PC-9 (cell line): Measurements from ENCODE around the gene ADIPOR2. TPM values are rescaled to one million over a fixed set of nuclear protein-coding genes. Genes with fewer than 3 reads are reported as not detected.

ENCODE experiments used
- BruUV-seq: library from RNA; stranded (reverse); fragments of 400-500 nt; replicated peaks from 2 replicates; lab custom pipeline; 2021; lab: Mats Ljungman, UMichigan
- CTCF ChIA-PET: fragments of 300-600 bp; sonication (Branson Sonifier 250); formaldehyde crosslinking; loops from one replicate; lab custom pipeline; 2022; ENCODE audit warnings: antibody characterized with exemption; lab: Charles Lee
- POLR2A ChIA-PET: fragments of 300-600 bp; sonication (Branson Sonifier 250); formaldehyde crosslinking; loops from one replicate; lab custom pipeline; 2022; ENCODE audit warnings: antibody characterized with exemption; ENCODE audit not compliant: unreplicated experiment; lab: Charles Lee
- DNase-seq, 2 experiments: peaks; one replicate each; pipeline versions ENCODE4 v3.0.0 to v3.0.0-alpha.2; 2015 to 2022; ENCODE audit warnings: mixed read lengths in 1 of 2
- H2AFZ ChIP-seq: fragments of 200-600 bp; sonication (generic); 2 replicates; pipeline ENCODE4 v1.8.1; 2017; ENCODE audit warnings: antibody characterized with exemption
- H3F3A ChIP-seq: fragments of 200-600 bp; sonication (generic); 2 replicates; pipeline ENCODE4 v1.8.1; 2017; ENCODE audit warnings: antibody characterized with exemption, mild to moderate bottlenecking, low read depth; ENCODE audit not compliant: insufficient read depth
- H3K27ac ChIP-seq: fragments of 200-600 bp; sonication (generic); 2 replicates; pipeline ENCODE4 v1.6.1; 2016; ENCODE audit warnings: mixed run types
- H3K27me3 ChIP-seq: fragments of 200-600 bp; sonication (generic); 2 replicates; pipeline ENCODE4 v1.6.1; 2016; ENCODE audit warnings: low read depth, mixed run types; ENCODE audit not compliant: insufficient read depth
- H3K36me3 ChIP-seq: fragments of 200-600 bp; sonication (generic); 2 replicates; pipeline ENCODE4 v1.6.1; 2016; ENCODE audit warnings: low read depth, mixed run types
- H3K4me1 ChIP-seq: fragments of 200-600 bp; sonication (generic); replicated peaks from 2 replicates; pipeline ENCODE4 v1.6.1; 2016; ENCODE audit warnings: mixed run types; ENCODE audit not compliant: insufficient read depth
- H3K4me2 ChIP-seq: fragments of 200-600 bp; sonication (generic); 2 replicates; pipeline ENCODE4 v1.6.1; 2017; ENCODE audit warnings: mixed run types
- H3K4me3 ChIP-seq: fragments of 200-600 bp; sonication (generic); 2 replicates; pipeline ENCODE4 v1.6.1; 2016; ENCODE audit warnings: mixed run types
- H3K79me2 ChIP-seq: fragments of 200-600 bp; sonication (generic); 2 replicates; pipeline ENCODE4 v1.6.1; 2017; ENCODE audit warnings: low read depth, mixed run types
- H3K9me2 ChIP-seq: fragments of 200-600 bp; sonication (generic); 2 replicates; pipeline ENCODE4 v1.8.1; 2017; ENCODE audit warnings: mild to moderate bottlenecking; ENCODE audit not compliant: insufficient read depth
- H3K9me3 ChIP-seq: fragments of 200-600 bp; sonication (generic); 2 replicates; pipeline ENCODE4 v1.8.1; 2016; ENCODE audit warnings: low read depth; ENCODE audit not compliant: insufficient read depth
- H4K20me1 ChIP-seq: fragments of 200-600 bp; sonication (generic); 2 replicates; pipeline ENCODE4 v1.8.1; 2017; ENCODE audit not compliant: insufficient read depth
- EZH2 ChIP-seq: fragments of 200-600 bp; sonication (generic); IDR thresholded peaks from 2 replicates; pipeline ENCODE4 v1.8.0; 2017; ENCODE audit warnings: antibody characterized with exemption, low read depth
- intact Hi-C: fragments of 100-400 bp; cut with micrococcal nuclease; formaldehyde crosslinking; loops from one replicate; pipeline ENCODE4 v1.10.0; 2022; ENCODE audit not compliant: unreplicated experiment
- microRNA-seq: library from miRNA; unstranded; fragments of <30 nt; microRNA quantifications from one replicate; pipeline ENCODE4 v1.2.0, GENCODE V29; 2021; ENCODE audit warnings: borderline number of aligned reads, borderline replicate concordance
- total RNA-seq: library from RNA; stranded (reverse); gene quantifications from 2 replicates; pipeline ENCODE4 v1.2.3, GENCODE V29; 2021
- TF ChIP-seq, protein P1 (sequence below): fragments of 200-600 bp; sonication (generic); conservative IDR thresholded peaks from 2 replicates; pipeline ENCODE4 v1.6.1; 2017; ENCODE audit warnings: mixed run types, antibody characterized with exemption, mild to moderate bottlenecking, moderate library complexity

The ADIPOR2 gene
- total RNA-seq, 1 experiment from 2014 or later: 107 TPM

DNA sequence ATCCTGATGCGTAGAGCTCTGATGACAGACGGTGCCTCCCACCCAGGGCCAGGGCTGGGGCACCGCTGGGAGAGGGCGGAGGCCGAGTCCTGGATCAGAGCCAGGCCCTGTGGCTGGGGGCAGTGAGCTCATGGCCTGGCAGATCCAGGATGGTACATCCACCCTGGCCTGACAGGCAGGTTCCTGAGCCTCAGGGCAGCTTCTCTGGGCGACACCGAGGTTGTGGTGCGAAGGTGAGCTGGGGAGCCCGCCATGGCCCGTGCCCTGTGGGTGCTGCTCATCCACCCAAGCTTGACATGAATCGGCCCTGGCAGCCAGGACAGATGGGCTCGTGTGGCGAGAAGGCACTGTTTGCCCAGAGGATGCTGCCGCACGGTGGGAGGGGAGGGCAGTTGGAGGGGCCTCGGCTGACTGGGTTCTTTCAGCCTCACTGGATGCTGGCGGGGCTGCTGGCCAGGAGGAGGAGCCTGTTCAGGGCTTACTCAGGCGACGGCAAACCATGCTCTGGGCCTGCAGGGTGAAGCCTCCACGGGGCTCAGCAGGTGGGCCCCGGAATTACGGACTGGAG, 146.1 kb downstream of the ADIPOR2 start:
- DNase-seq: peak; percentile 55 to 57
- peaks cover 21% of the 10 kb centered on the region for H3K4me1 ChIP-seq
- no peak overlapping the region for H3K4me3 ChIP-seq
- H2AFZ ChIP-seq: no peak overlapping the region
- BruUV-seq: no TSS peak
- no peaks in the 10 kb centered on the region for H3K9me2 ChIP-seq
- ChIA-PET POLR2A (interaction anchor here (0.7 kb wide), 1 partner anchor 18 kb away, joined by 3 read pairs; no protein-coding TSS in a partner anchor), CTCF (interaction anchor here (0.5 kb wide), 2 partner anchors 184 to 817 kb away, joined by 3 to 5 read pairs; no protein-coding TSS in a partner anchor)
- TF ChIP-seq, protein P1, sequence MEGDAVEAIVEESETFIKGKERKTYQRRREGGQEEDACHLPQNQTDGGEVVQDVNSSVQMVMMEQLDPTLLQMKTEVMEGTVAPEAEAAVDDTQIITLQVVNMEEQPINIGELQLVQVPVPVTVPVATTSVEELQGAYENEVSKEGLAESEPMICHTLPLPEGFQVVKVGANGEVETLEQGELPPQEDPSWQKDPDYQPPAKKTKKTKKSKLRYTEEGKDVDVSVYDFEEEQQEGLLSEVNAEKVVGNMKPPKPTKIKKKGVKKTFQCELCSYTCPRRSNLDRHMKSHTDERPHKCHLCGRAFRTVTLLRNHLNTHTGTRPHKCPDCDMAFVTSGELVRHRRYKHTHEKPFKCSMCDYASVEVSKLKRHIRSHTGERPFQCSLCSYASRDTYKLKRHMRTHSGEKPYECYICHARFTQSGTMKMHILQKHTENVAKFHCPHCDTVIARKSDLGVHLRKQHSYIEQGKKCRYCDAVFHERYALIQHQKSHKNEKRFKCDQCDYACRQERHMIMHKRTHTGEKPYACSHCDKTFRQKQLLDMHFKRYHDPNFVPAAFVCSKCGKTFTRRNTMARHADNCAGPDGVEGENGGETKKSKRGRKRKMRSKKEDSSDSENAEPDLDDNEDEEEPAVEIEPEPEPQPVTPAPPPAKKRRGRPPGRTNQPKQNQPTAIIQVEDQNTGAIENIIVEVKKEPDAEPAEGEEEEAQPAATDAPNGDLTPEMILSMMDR: no peak
- no peak for TF ChIP-seq EZH2
- no peaks in the 10 kb centered on the region for H3K36me3 ChIP-seq
- H3K9me3 ChIP-seq: no peaks in the 10 kb centered on the region
- peaks cover 3% of the 10 kb centered on the region; the same call in 1 of the 2 replicates for H4K20me1 ChIP-seq
- H3K4me2 ChIP-seq: peak overlapping the region; percentile 49
- H3K79me2 ChIP-seq: no peaks in the 10 kb centered on the region
- intact Hi-C loops: no loop called here
- H3F3A ChIP-seq: no peaks in the 10 kb centered on the region; the same call in 1 of the 2 replicates
- H3K27ac ChIP-seq: no peak overlapping the region
- H3K27me3 ChIP-seq: peaks cover 98% of the 10 kb centered on the region

DNA sequence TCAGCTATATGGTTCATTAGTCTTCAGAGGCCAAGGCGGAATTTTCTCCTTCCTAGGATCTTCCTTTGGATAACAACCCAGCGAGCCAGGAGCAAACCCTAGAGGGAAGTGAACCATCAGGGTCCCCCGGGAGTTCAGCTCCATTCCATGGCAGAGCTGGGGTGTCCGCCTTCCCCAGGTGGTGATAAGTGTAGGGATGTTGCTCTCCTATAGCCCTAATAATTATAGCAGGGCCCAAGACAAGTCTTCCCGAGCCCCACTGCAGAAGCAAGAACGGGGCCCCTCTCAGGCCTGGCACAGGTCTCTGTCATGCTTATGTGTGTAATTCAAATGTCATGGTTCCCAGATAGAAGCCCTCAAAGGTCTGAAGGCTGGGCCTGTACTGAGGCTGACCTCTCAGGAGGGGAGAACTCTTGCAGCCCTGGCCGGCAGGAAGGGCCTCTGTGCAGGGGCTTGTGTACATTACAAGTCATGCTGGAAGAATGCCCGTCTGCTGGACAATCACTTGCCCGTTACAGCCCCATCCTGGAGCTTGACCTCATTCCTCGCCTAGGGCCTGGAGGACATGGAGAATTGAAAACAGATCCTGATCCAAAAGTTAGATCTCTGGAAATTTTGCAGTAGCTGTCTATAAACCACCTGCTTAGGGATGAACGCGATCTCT, 146.8 kb downstream of the ADIPOR2 start:
- BruUV-seq: no TSS peak
- Histone ChIP-seq H3K27ac (no peak overlapping the region), H3F3A (no peaks in the 10 kb centered on the region; the same call in 1 of the 2 replicates), H3K4me1 (peaks cover 21% of the 10 kb centered on the region), H3K79me2 (no peaks in the 10 kb centered on the region), H3K4me2 (no peak overlapping the region; the same call in 1 of the 2 replicates), H3K36me3 (no peaks in the 10 kb centered on the region), H3K27me3 (peaks cover 97% of the 10 kb centered on the region), H4K20me1 (peaks cover 3% of the 10 kb centered on the region; the same call in 1 of the 2 replicates), H3K9me3 (no peaks in the 10 kb centered on the region), H3K4me3 (no peak overlapping the region), H3K9me2 (no peaks in the 10 kb centered on the region), H2AFZ (no peak overlapping the region)
- no peak for DNase-seq
- intact Hi-C loops: no loop called here
- POLR2A ChIA-PET: no interaction called here
- TF ChIP-seq, protein P1: no peak
- TF ChIP-seq EZH2: no peak
- CTCF ChIA-PET: no interaction called here

Small RNAs within 50 kb of the gene (microRNA-seq; reads per million reads assigned to microRNA genes)
- not detected for gene MIR3649

Other genes with a start within 250 kb of the ADIPOR2 start
- 16.3 and 21.1 TPM in 2 replicates for gene FBXL14, start 96.5 kb upstream of the ADIPOR2 start, total RNA-seq
- gene WNT5B, start 61.8 kb upstream of the ADIPOR2 start, total RNA-seq: 33.1 and 50.2 TPM in 2 replicates
- not detected in 2 replicates for gene LRTM2, start 129.5 kb downstream of the ADIPOR2 start, total RNA-seq
- gene CACNA2D4, start 227.6 kb downstream of the ADIPOR2 start, total RNA-seq: 0.45 TPM in 1 of 2 replicates, not detected in the other